CD4-positive, alpha-beta T cell treated with Interleukin-2 at 100 ng/mL for 4 hours (primary cell): Measurements from ENCODE around the gene ANKRD34B.
"Not testable (repeated sequence)": the region's sequence is repeated elsewhere in the genome, so short reads cannot be mapped to it uniquely, and the experiment has no call there.

ENCODE experiments used
- DNase-seq: peaks from one replicate; pipeline ENCODE4 v3.0.0-alpha.2; 2020; ENCODE audit warnings: low spot score

ANKRD34B gene

DNA sequence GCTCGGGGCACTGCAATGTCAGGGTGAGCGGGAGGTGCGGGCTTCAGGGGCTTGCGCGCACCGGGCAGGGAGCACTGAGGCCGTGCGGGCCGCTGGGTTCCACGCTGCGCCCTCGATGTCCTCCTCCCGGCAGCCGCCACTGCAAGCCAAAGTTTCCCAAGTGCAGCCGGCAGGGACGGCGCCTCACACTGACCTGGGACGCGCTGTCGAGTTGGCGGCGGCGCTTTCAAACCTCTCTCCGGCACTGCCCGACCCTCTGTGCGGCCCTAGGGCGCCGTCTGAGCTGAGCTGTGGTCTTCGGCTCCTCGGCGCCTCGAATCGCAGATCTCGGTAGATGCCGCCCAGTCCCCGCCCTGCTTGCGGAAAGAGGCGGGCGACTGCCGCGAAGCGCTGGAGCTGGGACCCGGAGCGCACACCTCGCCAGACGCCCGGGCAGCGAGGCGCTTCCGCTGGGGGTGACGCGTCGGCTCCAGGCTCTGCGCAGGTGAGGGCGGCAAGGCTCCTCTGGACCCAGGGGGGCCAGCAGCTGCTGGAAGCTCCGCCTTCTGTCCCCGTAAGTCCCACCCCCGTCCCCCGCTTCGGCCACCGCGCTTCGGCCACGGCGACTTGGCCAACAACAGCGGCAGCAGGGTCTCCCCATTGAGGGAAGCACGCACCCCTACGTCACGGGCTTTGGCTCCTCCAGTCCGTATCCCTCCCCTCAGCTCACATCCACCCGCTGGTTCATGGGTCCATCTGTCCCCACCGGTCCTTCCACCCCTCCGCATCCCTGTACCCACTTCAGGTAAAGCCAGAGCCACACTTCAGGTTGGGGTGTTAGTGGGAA, at the start of gene ANKRD34B:
ANKRD34B (minus strand) TSS at position 320 of the 826 bp plus-strand sequence. CDS start 10,261 bp downstream, outside the sequence.
- no peak for DNase-seq

DNA sequence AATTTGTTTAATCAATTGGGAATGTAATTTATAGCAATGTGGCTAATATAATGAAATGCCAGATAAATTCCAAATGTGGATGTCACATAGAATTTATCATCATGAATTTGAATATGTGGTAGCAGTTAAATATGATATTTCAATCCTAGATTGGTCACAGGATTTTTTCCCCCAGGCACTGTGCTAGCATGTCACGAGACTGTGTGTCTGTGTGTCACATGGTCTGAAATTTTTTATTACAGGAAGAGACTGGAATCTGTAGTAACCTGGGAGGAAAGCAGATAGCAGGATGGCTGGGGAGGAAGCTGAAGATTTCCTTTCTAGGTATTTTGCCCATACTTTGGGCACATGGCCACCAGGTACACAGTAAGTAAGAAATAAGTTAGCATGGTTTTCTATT, 49.0 kb upstream of the ANKRD34B start:
- no peak for DNase-seq

DNA sequence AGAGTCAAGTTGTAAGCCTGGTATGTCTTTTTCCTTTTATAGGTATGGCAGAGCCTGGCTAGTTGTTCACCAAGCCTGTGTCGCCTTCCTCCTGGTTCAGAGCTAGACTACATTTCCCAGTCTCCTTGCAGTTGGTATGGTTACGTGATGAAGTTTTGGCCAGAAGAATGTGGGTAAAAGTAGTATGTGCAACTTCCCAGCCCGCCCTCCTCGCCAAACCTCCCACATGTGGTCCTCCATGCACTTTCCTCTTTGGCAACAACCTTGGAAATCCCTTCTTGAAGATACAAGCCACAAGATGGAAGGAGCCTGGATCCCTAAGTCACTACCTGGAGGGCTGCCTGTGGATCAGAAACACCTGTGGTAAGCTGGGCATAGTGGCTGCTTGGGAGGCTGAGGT, 48.4 kb upstream of the ANKRD34B start:
- DNase-seq = no peak

DNA sequence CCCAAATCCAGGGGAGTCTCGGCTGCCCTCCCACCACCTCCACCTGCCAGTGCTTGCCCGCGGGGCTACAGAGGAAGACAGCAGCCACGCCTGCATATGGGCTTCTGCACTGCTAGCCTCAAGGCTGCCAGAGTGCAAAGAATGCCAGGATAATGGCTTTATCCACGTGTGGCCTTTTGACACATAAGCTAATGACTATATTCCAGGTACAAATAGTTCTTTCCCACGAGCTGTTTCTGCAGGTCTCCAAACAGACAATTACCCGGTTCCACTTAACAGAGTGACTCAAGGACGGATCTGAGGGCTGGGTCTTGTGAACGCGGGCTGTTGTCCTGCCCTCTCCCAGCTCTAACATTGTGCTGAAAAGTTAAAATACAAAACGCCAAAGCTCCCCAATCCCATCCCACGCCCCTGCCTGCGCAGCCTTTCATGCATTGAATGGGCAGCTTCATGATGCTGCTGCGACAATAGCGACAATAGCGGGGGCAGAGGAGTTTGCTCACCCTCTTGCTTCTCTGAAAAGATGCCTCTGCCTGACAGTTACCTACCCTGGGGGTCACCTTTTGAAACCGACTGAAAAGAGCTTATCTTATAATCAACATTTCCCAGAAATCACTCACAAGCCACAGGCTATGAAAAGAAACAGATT, 45.3 kb upstream of the ANKRD34B start:
- DNase-seq = no peak

DNA sequence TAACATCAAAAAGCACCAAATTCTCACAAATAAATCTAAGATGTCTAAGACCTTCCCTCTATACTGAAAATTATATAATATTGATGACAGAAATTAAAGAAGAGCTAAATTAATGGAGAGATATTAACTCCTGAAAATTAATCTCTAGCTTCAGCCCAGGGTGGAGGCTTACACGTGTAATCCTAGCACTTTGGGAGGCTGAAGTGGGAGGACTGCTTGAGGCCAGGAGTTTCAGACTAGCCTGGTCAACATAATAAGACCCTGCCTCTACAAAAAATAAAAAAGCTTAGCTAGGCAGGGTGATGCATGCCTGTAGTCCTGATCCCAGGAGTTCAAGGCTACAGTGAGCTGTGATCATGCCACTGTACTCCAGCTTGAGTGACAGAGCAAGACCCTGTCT, 39.6 kb upstream of the ANKRD34B start:
- no peak for DNase-seq

DNA sequence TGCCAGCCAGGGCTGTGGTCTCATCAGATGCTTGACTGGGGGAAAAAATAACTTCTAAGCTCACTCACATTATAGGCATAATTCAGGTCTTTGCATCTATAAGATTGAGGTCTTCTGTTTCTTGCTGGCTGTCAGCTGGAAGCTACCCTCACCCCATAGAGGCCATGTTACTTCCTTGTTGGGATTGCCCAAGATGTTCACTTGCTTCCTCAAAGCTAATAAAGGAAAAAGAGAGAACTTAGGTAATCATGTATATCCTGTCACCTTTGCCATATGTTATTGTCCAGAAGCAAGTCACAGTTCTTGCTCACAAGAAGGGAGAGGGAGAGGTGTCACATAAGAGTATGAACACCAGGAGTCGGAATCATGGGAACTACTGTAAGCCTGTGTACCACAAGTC, 38.7 kb upstream of the ANKRD34B start:
- DNase-seq = no peak

DNA sequence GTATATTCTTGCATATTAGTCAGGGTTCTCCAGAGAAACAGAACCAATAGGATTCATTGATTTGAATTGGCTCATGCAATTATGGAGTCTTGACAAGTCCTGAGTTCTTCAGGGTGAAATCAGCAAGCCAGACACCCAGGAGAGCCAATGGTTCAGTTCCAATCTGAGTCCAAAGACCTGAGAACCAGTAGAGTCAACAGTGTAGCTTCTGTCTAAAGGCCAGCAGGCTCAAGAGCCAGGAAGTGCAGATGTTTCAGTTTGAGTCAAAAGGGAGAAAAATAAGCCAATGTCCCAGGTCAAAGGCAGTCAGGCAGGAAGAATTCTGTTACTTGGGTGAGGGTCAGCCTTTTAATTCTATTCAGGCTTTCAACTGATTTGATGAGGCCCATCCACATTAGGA, 37.8 kb upstream of the ANKRD34B start:
- DNase-seq = no peak

DNA sequence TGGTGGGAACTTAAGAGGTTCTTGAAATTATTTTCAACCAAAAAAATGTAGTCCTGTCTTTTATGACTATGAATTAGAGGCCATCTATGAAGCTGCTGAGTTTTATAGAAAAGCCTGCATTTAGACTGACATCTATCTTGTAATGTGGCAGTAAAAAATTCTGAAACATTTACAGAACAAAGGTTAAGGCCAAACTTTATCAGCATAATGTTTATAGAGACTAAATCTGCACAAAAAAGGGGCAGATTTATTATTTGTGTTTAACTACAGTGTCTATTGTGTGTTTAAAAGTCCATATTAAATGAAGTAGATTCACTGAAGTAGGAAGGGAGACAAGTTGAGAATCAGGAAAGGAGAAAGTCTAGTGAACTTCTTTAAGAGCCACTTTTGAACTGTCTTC, 37.3 kb upstream of the ANKRD34B start:
- no peak for DNase-seq

DNA sequence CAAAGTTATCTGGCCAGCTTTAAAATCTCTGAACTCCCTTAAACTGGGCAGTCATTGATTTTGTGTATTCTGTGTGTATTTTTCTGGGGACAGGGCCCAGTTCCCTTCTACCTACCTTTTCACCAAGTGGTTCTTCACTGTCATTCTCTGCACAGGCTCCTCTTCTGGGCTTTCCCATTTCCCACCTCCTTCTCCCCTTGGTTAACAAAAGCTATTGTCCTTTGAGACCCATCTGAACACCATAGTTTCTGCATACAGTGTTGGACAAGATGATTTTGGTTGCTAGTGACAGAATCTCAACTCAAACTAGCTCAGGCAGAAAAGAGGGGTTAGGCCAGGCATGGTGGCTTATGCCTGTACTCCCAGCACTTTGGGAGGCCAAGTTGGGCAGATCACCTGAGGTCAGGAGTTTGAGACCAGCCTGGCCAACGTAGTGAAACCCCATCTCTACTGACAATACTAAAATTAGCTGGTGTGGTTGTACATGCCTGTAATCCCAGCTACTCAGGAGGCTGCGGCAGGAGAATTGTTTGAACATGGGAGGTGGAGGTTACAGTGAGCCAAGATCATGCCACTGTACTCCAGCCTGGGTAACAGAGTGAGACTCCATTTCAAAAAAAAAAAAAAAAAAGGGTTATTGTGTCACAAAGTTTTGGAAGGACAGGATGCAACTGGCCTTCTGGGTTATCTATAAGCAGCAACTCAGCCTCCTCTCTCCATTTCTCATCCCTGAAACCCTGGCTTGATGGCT, 31.0 kb upstream of the ANKRD34B start:
- DNase-seq = no peak

DNA sequence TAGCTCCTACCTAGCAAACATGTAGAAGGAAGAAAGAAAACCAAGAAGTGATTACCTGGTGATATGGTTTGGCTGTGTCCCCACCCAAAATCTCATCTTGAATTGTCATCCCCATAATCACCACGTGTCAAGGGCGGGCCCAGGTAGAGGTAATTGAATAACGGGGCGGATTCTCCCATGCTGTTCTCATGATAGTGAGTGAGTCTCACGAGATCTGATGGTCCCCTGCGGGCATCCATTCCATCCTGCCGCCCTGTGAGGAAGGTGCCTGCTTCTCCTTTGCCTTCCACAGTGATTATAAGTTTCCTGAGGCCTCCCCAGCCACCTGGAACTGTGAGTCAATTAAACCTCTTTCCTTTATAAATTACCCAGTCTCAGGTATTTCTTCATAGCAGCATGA, 27.4 kb upstream of the ANKRD34B start:
- no peak for DNase-seq

DNA sequence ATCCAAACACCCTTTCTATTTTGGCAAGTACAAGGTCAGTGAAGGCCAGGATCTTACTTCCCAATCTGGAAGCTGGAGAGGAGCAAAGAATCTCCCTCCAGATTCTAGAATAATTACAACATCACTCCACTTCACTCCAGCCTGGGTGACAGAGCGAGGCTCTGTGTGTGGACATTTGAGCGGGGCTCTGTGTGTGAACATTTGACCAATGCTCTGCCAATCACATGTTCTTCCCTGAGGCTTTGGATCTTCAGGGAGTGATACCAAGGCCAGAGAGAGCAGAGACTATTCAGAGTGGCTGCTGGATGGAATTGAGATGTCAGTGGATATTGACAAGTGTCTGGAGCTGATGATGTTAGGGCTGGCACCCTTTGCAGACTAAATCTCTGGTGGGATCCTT, 24.7 kb upstream of the ANKRD34B start:
- DNase-seq = no peak

DNA sequence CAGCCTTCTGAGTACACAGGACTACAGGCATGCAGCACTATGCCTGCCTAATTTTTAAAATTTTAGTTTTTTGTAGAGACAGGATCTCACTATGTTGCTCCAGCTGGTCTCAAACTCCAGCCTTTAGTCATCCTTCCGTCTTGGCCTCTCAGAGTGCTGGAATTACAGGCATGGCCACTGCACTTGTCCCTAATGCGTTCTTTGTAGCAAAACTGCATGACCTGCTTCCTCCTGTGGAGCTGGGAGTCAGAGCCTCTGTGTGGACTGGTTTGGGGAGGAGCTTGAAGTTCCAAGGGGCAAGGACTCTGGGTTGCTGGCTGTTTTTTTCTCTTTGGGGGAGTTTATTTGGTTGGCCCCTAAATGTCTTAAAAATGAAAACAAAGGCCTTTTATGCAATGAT, 22.7 kb upstream of the ANKRD34B start:
- no peak for DNase-seq

DNA sequence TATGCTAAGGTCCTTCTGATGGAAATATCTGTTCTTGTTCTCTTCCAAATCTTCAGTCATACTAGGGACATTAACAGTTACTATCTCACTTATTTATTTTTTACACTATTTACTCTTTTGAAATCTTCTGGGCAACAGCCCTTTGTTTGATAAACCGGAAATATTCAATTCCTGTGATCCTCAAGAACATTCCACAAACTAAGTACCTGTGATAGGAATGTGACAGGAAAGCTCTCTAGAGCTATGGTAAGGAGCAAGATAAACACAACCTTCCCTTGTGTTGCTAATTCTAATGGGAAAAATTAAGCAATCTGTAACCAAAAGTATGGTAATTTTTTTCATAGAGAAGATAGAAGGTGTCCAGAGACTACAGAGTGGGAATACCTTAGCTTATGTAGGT, 22.0 kb upstream of the ANKRD34B start:
- DNase-seq = no peak

DNA sequence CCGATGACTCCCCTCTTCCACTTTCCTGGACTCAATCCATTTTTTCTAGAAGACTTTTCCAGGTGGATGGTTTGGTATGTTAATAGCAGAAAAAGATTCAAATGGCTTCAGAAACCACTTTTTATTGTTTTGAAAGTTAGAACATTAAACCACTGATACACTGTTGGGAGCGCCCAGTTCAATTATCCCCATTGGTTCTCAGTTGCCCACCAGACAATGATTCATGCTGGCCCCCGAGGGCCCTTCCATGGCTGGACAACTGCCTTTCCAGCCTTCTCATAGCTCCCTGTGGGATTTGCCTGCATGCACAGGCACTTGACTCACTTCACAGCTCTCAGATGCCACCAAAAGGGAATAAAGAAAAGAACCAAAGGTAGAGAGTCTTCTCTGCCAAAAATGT, 21.3 kb upstream of the ANKRD34B start:
- DNase-seq = no peak

DNA sequence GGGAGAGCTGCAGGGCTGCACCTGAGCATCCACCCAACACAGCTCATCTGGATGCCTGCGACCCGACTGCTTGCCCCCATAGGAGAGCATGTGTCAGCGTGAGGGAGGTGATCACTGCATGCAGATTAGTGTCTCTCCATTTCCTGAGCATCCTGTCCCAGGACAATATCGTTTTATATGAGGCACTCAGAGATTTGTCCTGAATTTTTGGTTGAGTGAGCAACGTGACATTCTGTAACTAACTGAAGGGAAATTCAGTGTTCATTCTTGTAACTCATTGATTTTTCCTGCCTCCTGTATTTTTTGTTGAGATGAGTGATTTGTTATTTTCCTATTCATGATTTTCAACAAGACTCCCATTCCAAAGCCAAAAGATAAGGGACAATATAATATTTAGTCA, 20.7 kb upstream of the ANKRD34B start:
- DNase-seq = no peak

DNA sequence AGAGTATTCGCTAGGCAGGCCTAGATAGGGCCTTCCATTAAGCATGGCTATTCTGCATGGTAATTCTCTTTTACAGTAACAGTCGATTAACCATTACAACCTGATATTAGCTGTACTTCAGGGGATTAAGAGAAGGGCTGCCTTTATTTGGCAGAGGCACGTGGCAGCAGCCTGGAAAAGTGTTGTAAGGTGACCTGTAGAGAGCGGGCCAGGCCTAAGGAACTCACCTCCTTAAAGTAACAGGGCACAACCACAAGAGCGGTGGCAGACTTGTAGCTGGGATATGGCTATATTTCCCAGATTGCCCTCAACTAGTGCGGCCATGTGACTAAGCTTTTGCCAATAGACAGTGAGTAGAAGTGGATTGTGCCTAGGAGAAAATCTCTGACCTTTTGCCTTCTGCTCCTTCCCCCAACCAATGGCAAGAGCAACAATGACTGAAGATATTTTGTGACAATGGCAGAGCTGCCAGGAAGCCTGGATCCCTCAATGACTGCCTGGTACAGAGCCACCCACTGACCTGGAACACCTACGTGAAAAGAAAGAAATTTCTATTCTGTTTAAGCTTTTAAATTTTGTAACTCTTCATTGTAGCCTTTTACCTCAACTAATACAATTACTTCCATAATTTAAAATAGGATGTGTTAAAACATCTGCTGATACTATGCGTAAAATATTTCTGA, 18.9 kb upstream of the ANKRD34B start:
- no peak for DNase-seq

DNA sequence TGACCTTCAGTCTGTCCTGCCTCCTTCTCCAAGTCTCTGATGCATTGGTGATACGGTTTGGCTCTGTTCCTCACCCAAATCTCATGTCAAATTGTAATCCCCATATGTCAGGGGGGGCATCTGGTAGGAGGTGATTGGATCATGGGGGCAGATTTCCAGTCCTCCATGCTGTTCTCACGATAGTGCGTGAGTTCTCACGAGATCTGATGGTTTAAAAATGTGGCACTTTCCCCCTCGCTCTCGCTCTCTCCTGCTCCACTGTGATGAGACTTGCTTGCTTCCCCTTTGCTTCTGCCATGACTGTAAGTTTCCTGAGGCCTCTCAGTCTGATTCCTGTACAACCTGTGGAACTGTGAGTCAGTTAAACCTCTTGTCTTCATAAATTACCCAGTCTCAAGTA, 14.7 kb upstream of the ANKRD34B start:
- DNase-seq = no peak

DNA sequence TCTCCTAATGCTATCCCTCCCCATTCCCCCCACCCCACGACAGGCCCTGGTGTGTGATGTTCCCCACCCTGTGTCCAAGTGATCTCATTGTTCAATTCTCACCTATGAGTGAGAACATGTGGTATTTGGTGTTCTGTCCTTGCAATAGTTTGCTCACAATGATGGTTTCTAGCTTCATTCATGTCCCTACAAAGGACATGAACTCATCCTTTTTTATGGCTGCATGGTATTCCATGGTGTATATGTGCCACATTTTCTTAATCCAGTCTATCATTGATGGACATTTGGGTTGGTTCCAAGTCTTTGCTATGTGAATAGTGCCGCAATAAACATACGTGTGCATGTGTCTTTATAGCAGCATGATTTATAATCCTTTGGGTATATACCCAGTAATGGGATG, 10.2 kb upstream of the ANKRD34B start:
- DNase-seq = not testable (repeated sequence)

DNA sequence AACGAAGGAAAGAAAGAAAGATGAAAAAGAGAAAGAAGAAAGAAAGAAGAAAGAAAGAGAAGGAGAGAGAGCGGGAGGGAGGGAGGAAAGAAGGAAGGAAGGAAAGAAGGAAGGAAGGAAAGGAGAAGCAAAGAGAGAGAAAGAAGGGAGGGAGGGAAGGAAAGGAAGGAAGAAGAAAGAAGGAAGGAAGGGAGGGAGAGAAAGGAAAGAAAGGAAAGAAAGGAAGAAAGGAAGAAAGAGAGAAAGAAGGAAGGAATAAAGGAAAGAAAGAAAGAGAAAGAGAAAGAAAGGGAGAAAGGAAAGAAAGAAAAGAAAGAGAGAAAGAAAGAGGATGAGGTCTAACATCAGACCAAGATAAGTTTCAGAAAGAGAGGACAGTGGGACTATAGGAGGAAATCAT, 9.0 kb upstream of the ANKRD34B start:
- DNase-seq = no peak

DNA sequence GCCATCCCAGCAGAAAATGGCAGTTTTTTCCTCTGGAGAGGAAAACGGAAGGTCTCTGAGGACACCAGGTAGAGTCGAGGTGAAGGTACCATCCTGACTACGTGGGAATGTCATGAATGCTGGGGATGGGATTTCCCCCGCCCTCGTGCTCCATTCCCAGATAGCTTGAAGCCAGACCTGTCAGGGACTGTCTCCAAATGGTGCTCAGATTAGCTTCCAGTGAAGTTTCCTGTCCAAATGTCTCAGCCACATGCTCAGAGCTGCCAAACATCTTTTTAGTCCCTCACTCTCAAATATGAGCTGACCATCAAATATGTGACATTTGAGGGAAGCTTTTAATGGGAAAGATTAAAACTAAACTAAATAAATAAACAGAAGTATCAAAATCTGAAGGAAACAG, 7.6 kb upstream of the ANKRD34B start:
- DNase-seq = no peak

DNA sequence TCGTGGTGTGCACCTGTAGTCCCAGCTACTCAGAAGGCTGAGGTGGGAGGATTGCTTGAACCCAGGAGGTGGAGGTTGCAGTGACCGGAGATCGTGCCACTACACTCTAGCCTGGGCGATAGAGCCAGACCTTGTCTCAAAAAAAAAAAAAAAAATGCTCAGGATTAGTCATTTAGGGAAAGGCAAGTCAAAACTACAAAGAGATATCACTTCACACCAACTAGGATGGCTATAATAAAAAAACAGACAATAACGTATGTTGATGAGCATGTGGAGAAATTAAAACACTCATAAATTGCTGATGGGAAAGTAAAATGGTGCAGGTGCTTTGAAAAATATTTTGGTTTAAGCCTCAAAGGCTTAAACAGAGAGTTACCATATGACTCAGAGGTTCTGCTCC, 6.3 kb upstream of the ANKRD34B start:
- DNase-seq = no peak

DNA sequence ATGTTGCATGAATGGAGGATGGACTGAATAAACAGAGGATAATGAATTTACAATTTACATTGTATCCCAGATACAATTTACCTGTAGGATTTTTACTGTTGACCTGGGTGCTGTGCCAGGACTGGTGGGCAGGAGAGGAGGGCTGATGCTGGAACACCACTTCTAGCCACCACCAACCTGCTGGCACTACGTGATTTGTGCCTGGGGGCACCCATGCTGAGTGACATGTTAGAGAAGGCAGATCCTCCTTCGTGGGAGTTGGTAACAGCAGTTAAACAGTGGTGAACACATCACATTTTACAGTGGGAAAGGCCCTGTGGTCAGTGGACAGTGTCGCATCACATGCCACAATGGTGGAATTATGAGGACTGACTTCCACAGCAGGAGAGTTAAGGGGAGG, 3.0 kb upstream of the ANKRD34B start:
- no peak for DNase-seq
